GM12878 (cell line): ENCODE measurements around the gene SQSTM1. TPM values are rescaled to one million over a fixed set of nuclear protein-coding genes. Genes with fewer than 3 reads are reported as not detected.
A peak's percentile ranks its signal among the peaks of the same experiment; 100 is the strongest.

Experiments
- ASH2L ChIP-seq: fragments of 300-600, 200-600 bp; sonication (generic); IDR thresholded peaks from 2 replicates; pipeline ENCODE4 v1.6.1; 2017; ENCODE audit warnings: low read depth, mild to moderate bottlenecking, borderline replicate concordance
- CEBPZ ChIP-seq: fragments of 150-350 bp; IDR thresholded peaks from 2 replicates; pipeline ENCODE4 v1.6.1; 2016; ENCODE audit warnings: low read depth, low read length
- JUND ChIP-seq: IDR thresholded peaks from 2 replicates; pipeline ENCODE4 v1.6.1; 2012; ENCODE audit warnings: low read depth, mild to moderate bottlenecking, low read length, improper control_type of control experiment, moderate library complexity
- LARP7 ChIP-seq: fragments of 450-650 bp; IDR thresholded peaks from 2 replicates; pipeline ENCODE4 v1.6.1; 2017; ENCODE audit warnings: mild to moderate bottlenecking
- NR2F1 ChIP-seq: fragments of 450-650 bp; conservative IDR thresholded peaks from 2 replicates; pipeline ENCODE4 v1.6.1; 2017; ENCODE audit warnings: mild to moderate bottlenecking
- PML ChIP-seq: IDR thresholded peaks from 2 replicates; pipeline ENCODE4 v1.6.1; 2012; ENCODE audit warnings: low read length, inconsistent platforms
- RAD51 ChIP-seq: fragments of 450-650 bp; IDR thresholded peaks from 2 replicates; pipeline ENCODE4 v1.6.1; 2016; ENCODE audit warnings: moderate library complexity, mild to moderate bottlenecking, inconsistent platforms
- RELA ChIP-seq: fragments of 450-650 bp; IDR thresholded peaks from 2 replicates; pipeline ENCODE4 v1.8.0; 2014; ENCODE audit warnings: borderline replicate concordance; ENCODE audit not compliant: partially characterized antibody
- SUPT20H ChIP-seq: IDR thresholded peaks from 2 replicates; pipeline ENCODE4 v1.6.1; 2011; ENCODE audit warnings: low read depth, mild to moderate bottlenecking, low read length, moderate library complexity, borderline replicate concordance; ENCODE audit not compliant: control insufficient read depth
- TCF7 ChIP-seq: IDR thresholded peaks from 2 replicates; pipeline ENCODE4 v1.6.1; 2014; ENCODE audit warnings: antibody characterized with exemption, borderline replicate concordance
- ZNF384 ChIP-seq: IDR thresholded peaks from 2 replicates; pipeline ENCODE4 v1.6.1; 2012; ENCODE audit warnings: low read depth, mild to moderate bottlenecking, low read length, improper control_type of control experiment, borderline replicate concordance
- ZNF592 ChIP-seq: fragments of 450-650 bp; IDR thresholded peaks from 2 replicates; pipeline ENCODE4 v1.6.1; 2017; ENCODE audit warnings: mild to moderate bottlenecking, moderate library complexity
- polyA plus RNA-seq, 11 experiments: library from polyadenylated mRNA; depleted of rRNA in 4 of 11; unstranded in 6 of 11; stranded (reverse) in 5 of 11; fragments of >200 nt; fragmentation: Nextera tagmentation in 4 of 11; fragmentation: Illumina TruSeq in 1 of 11; extraction: Ambion mirVana in 4 of 11; extraction: Trizol in 1 of 11; gene quantifications; 1 replicate in 1 of 11; 2 replicates in 10 of 11; pipeline versions ENCODE4 v1.2.1 to v1.2.3, GENCODE V29; 2011 to 2016; ENCODE audit warnings: inconsistent platforms in 2 of 11, missing spikeins in 2 of 11, low read depth in 1 of 11
- total RNA-seq, 4 experiments: library from RNA; depleted of rRNA in 3 of 4; stranded (reverse); fragments of >200 nt in 3 of 4; fragmentation: Illumina TruSeq in 1 of 4; extraction: Trizol in 1 of 4; gene quantifications; 2 replicates each; pipeline versions ENCODE4 v1.2.1 to v1.2.3, GENCODE V29; 2013 to 2021
- TF ChIP-seq, protein P1 (sequence below): fragments of 450-650 bp; IDR thresholded peaks from 2 replicates; pipeline ENCODE4 v1.6.1; 2018; ENCODE audit warnings: mild to moderate bottlenecking, low read depth, moderate library complexity; ENCODE audit not compliant: partially characterized antibody
- TF ChIP-seq, protein P2 (sequence below): IDR thresholded peaks from 2 replicates; pipeline ENCODE4 v1.6.1; 2012; ENCODE audit warnings: mild to moderate bottlenecking, low read depth, low read length

The SQSTM1 gene
- total and polyA plus RNA-seq, 10 of the 15 experiments (the other 5 are each of a cell fraction or from before 2014, with no cell fraction given), result 6.3 to 138 (median 62.1) TPM

DNA sequence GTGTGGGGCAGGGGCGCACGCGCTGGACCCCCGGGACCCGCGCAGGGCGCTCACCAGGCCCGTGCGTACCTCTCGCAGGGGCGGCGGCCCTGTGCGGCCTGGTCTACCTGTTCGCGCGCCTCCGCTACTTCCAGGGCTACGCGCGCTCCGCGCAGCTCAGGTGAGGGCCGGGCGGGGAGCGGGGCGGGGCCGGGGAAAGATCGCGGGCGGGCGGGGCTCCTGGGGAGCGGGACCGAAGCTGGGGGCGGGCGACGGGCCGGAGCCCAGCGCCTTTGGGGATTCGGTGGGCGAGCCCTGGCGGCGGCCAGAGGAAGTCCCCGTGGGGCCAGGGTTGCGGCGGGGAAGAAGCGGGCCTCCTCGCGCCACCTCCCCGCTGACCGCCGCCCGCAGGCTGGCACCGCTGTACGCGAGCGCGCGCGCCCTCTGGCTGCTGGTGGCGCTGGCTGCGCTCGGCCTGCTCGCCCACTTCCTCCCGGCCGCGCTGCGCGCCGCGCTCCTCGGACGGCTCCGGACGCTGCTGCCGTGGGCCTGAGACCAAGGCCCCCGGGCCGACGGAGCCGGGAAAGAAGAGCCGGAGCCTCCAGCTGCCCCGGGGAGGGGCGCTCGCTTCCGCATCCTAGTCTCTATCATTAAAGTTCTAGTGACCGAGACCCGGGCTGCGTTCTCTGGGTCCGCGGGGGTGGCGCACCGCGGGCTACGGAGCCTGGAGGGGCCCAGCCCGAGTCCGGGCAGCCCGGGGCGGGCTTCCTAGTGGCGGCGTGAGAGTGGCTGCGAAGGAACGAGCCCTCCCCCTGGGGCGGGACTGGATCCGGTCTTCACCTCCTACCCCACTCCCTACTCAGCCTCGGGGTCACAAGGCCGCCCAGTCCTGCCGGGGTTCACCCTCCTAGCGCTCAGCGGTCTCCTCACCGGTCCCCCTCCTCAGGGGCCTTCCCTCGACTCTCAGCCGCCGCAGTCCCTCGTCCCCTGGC is 24.6 kb upstream of the SQSTM1 start (continued):
- peak; percentile 88 for TF ChIP-seq ZNF592
- TF ChIP-seq ZNF384, result no peak
- peak; percentile 77 for TF ChIP-seq RELA
- TF ChIP-seq LARP7, result peak; percentile 87
- TF ChIP-seq NR2F1, result peak; percentile 59; the same call in 1 of the 2 replicates
- TF ChIP-seq, protein P1, sequence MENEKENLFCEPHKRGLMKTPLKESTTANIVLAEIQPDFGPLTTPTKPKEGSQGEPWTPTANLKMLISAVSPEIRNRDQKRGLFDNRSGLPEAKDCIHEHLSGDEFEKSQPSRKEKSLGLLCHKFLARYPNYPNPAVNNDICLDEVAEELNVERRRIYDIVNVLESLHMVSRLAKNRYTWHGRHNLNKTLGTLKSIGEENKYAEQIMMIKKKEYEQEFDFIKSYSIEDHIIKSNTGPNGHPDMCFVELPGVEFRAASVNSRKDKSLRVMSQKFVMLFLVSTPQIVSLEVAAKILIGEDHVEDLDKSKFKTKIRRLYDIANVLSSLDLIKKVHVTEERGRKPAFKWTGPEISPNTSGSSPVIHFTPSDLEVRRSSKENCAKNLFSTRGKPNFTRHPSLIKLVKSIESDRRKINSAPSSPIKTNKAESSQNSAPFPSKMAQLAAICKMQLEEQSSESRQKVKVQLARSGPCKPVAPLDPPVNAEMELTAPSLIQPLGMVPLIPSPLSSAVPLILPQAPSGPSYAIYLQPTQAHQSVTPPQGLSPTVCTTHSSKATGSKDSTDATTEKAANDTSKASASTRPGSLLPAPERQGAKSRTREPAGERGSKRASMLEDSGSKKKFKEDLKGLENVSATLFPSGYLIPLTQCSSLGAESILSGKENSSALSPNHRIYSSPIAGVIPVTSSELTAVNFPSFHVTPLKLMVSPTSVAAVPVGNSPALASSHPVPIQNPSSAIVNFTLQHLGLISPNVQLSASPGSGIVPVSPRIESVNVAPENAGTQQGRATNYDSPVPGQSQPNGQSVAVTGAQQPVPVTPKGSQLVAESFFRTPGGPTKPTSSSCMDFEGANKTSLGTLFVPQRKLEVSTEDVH, result no peak
- TF ChIP-seq, protein P2, sequence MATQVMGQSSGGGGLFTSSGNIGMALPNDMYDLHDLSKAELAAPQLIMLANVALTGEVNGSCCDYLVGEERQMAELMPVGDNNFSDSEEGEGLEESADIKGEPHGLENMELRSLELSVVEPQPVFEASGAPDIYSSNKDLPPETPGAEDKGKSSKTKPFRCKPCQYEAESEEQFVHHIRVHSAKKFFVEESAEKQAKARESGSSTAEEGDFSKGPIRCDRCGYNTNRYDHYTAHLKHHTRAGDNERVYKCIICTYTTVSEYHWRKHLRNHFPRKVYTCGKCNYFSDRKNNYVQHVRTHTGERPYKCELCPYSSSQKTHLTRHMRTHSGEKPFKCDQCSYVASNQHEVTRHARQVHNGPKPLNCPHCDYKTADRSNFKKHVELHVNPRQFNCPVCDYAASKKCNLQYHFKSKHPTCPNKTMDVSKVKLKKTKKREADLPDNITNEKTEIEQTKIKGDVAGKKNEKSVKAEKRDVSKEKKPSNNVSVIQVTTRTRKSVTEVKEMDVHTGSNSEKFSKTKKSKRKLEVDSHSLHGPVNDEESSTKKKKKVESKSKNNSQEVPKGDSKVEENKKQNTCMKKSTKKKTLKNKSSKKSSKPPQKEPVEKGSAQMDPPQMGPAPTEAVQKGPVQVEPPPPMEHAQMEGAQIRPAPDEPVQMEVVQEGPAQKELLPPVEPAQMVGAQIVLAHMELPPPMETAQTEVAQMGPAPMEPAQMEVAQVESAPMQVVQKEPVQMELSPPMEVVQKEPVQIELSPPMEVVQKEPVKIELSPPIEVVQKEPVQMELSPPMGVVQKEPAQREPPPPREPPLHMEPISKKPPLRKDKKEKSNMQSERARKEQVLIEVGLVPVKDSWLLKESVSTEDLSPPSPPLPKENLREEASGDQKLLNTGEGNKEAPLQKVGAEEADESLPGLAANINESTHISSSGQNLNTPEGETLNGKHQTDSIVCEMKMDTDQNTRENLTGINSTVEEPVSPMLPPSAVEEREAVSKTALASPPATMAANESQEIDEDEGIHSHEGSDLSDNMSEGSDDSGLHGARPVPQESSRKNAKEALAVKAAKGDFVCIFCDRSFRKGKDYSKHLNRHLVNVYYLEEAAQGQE, result no peak
- TF ChIP-seq JUND, result no peak
- 0 out of 2 replicates have a peak, but pooled peaks have one; percentile 46 for TF ChIP-seq PML
- no peak for TF ChIP-seq ASH2L
- TF ChIP-seq TCF7, result no peak
- TF ChIP-seq CEBPZ, result no peak
- TF ChIP-seq SUPT20H, result no peak
- TF ChIP-seq RAD51, result no peak
